ENCODE results near the gene TOX3. TPM values are rescaled to one million over a fixed set of nuclear protein-coding genes. Genes with fewer than 3 reads are reported as not detected.

TOX3 gene
- total RNA-seq, 1 experiment from 2014 or later, result 20.2 TPM

- Mint-ChIP-seq H3K4me1 (peaks cover 26 to 43% of the 10 kb centered on the region in 2 experiments), H3K9me3 (no peaks in the 10 kb centered on the region), H3K27ac (no peak overlapping the region), H3K36me3 (ENCODE audit: insufficient read depth in 1 of 3, low read depth in 3 of 3) (peaks cover 9 to 54% (median 19%) of the 10 kb centered on the region in 3 experiments; a peak in 6 of 7 replicates), H3K27me3 (ENCODE audit: low read depth) (no peaks in the 10 kb centered on the region), H3K4me3 (no peak overlapping the region)
- H4K5ac ChIP-seq (ENCODE audit: insufficient read length, low read depth, low read length), result no peak overlapping the region
- H3K27me3 ChIP-seq (ENCODE audit: insufficient read depth, low read length), result no peaks in the 10 kb centered on the region
- no peak overlapping the region for H2BK20ac ChIP-seq (ENCODE audit: low read depth, low read length, poor library complexity, severe bottlenecking)
- H3K9ac ChIP-seq (ENCODE audit: extremely low read depth, insufficient read length, low read length), result no peak overlapping the region
- H4K8ac ChIP-seq (replicated peaks; ENCODE audit: insufficient read length, low read depth, low read length), result no peak overlapping the region
- H3K4ac ChIP-seq (ENCODE audit: low read depth, low read length), result no peak overlapping the region
- peaks cover 3% of the 10 kb centered on the region for H3K79me1 ChIP-seq (ENCODE audit: insufficient read depth, low read depth, low read length, poor library complexity, severe bottlenecking)
- no peak overlapping the region for H3K23ac ChIP-seq (ENCODE audit: insufficient read length, low read depth, low read length)
- H2AK5ac ChIP-seq (ENCODE audit: insufficient read length, low read length), result no peak overlapping the region
- H3K9me3 ChIP-seq (ENCODE audit: control insufficient read depth, low read depth, low read length), result no peaks in the 10 kb centered on the region
- no peak overlapping the region for H4K91ac ChIP-seq (ENCODE audit: insufficient read length, low read depth, low read length)
- H3K4me2 ChIP-seq (ENCODE audit: insufficient read depth, insufficient read length, low read length), result no peak overlapping the region
- H2BK15ac ChIP-seq (ENCODE audit: low read depth, low read length), result no peak overlapping the region
- H2BK12ac ChIP-seq (ENCODE audit: insufficient read length, low read depth, low read length), result no peak overlapping the region
- no peak overlapping the region for H3K56ac ChIP-seq (ENCODE audit: insufficient read length, low read depth, low read length)
- H2BK120ac ChIP-seq (ENCODE audit: low read depth, low read length, poor library complexity, severe bottlenecking), result no peak overlapping the region
- no peak overlapping the region for H3K27ac ChIP-seq (ENCODE audit: insufficient read length, low read depth, low read length)
- TF ChIP-seq, protein P1, sequence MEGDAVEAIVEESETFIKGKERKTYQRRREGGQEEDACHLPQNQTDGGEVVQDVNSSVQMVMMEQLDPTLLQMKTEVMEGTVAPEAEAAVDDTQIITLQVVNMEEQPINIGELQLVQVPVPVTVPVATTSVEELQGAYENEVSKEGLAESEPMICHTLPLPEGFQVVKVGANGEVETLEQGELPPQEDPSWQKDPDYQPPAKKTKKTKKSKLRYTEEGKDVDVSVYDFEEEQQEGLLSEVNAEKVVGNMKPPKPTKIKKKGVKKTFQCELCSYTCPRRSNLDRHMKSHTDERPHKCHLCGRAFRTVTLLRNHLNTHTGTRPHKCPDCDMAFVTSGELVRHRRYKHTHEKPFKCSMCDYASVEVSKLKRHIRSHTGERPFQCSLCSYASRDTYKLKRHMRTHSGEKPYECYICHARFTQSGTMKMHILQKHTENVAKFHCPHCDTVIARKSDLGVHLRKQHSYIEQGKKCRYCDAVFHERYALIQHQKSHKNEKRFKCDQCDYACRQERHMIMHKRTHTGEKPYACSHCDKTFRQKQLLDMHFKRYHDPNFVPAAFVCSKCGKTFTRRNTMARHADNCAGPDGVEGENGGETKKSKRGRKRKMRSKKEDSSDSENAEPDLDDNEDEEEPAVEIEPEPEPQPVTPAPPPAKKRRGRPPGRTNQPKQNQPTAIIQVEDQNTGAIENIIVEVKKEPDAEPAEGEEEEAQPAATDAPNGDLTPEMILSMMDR (conservative IDR thresholded peaks at IDR 0.05), result no peak
- no peak overlapping the region for H3K18ac ChIP-seq (ENCODE audit: insufficient read length, low read depth, low read length)
- peaks cover 6% of the 10 kb centered on the region; the same call in 1 of the 2 replicates for H3K79me2 ChIP-seq (ENCODE audit: insufficient read depth, low read length)
- peaks cover 14% of the 10 kb centered on the region; the same call in 1 of the 2 replicates for H3K4me1 ChIP-seq (ENCODE audit: insufficient read depth, low read length)
- no peaks in the 10 kb centered on the region for H3K23me2 ChIP-seq (ENCODE audit: insufficient read length, low read depth, low read length, poor library complexity, severe bottlenecking)
- no peak for DNase-seq
- H3K14ac ChIP-seq (ENCODE audit: insufficient read depth, low read length), result no peak overlapping the region
- no peaks in the 10 kb centered on the region for H4K20me1 ChIP-seq (ENCODE audit: control insufficient read depth, insufficient read depth, insufficient read length)
- H3T11ph ChIP-seq (ENCODE audit: low read length), result no peak overlapping the region
- H2AFZ ChIP-seq (ENCODE audit: low read length), result no peak overlapping the region
- no peak overlapping the region for H2BK5ac ChIP-seq (ENCODE audit: insufficient read length, low read length)
- WGBS (ENCODE audit: extremely low coverage, insufficient read length, low lambda C conversion rate), result no CpG with 5 or more reads among the region's 5 CpGs
Measured at GRCh38 chr16:52518884-52519283, 28.1 kb downstream of the TOX3 start.

Measured in H9 (cell line).